ENCODE results near the gene SDHAF1. TPM values are rescaled to one million over a fixed set of nuclear protein-coding genes. Genes with fewer than 3 reads are reported as not detected.

Gene SDHAF1
- total RNA-seq, 1 donor from 2014 or later = 4.6 TPM

DNA sequence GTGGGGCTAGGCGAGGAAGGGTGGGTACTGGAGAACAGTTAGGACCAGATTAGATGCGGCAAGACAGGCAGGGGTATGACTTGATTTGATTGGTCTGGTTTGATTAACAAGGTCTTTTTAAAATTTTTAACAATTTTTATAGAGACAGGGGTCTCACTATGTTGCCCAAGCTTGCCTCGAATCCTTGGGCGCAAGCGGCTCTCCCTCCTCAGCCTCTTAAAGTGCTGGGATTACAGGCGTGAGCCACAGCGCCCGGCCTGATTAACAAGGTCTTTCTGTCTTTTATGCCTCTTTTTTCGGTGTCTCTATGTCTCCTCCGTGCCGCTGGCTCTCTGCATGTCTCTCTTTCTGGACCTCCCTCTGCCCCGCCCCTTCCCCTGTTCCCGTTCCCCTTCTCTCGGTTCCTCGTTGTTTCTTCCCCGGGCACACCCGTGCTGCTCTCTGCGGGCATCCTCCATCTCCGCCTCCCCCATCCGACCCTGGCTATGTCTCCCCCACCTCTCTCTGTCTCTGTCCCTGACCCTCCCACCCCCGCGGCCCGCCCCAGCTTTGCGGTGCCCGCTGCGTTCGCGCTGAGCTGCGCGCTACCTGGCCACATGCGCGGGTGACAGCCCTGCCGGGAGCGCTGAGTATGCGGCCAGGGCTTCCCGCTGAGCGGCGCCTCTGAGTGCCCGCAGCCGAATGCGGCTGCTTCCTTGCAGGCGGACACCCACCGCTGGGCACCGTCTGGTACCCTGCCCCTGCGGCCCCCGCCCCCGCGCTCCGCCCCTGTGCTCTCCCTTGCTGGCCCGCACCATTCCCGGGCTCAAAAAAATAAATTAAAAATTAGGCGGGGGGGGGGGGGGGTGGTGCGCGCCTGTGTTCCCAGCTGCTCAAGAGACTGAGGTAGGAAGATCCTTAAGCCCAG is 8.1 kb upstream of the SDHAF1 start:
- Histone ChIP-seq H2AFZ (replicated peaks) (peak overlapping the region; percentile 65), H3K79me2 (ENCODE audit: low read depth) (no peaks in the 10 kb centered on the region), H3K36me3 (no peaks in the 10 kb centered on the region), H3K4me2 (peak overlapping the region; percentile 95), H3K4me1 (no peaks in the 10 kb centered on the region), H3K4me3 (peak overlapping the region; percentile 54), H3K9ac (no peak overlapping the region), H3F3A (ENCODE audit: low read depth) (peaks cover 18% of the 10 kb centered on the region), H3K27ac (no peak overlapping the region), H3K9me3 (ENCODE audit: low read depth) (no peaks in the 10 kb centered on the region), H3K27me3 (peaks cover 74% of the 10 kb centered on the region), H4K20me1 (ENCODE audit: low read depth) (no peaks in the 10 kb centered on the region)
- H3K4me1 Mint-ChIP-seq = peaks cover 6% of the 10 kb centered on the region
- peak; percentile 76 for DNase-seq (ENCODE audit: low spot score)
- peaks cover 35% of the 10 kb centered on the region for H3K27me3 Mint-ChIP-seq (ENCODE audit: insufficient read depth, low read depth)
- H3K36me3 Mint-ChIP-seq = no peaks in the 10 kb centered on the region
- TF ChIP-seq EZH2phosphoT487 (IDR thresholded peaks at IDR 0.05) (no peak), EZH2 (IDR thresholded peaks at IDR 0.05) (no peak)
- TF ChIP-seq, protein P1, sequence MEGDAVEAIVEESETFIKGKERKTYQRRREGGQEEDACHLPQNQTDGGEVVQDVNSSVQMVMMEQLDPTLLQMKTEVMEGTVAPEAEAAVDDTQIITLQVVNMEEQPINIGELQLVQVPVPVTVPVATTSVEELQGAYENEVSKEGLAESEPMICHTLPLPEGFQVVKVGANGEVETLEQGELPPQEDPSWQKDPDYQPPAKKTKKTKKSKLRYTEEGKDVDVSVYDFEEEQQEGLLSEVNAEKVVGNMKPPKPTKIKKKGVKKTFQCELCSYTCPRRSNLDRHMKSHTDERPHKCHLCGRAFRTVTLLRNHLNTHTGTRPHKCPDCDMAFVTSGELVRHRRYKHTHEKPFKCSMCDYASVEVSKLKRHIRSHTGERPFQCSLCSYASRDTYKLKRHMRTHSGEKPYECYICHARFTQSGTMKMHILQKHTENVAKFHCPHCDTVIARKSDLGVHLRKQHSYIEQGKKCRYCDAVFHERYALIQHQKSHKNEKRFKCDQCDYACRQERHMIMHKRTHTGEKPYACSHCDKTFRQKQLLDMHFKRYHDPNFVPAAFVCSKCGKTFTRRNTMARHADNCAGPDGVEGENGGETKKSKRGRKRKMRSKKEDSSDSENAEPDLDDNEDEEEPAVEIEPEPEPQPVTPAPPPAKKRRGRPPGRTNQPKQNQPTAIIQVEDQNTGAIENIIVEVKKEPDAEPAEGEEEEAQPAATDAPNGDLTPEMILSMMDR (IDR thresholded peaks at IDR 0.05) = no peak
- H3K27ac Mint-ChIP-seq = no peak overlapping the region
- H3K9me3 Mint-ChIP-seq = peaks cover 3% of the 10 kb centered on the region
- H3K4me3 Mint-ChIP-seq = peak overlapping the region; percentile 89

DNA sequence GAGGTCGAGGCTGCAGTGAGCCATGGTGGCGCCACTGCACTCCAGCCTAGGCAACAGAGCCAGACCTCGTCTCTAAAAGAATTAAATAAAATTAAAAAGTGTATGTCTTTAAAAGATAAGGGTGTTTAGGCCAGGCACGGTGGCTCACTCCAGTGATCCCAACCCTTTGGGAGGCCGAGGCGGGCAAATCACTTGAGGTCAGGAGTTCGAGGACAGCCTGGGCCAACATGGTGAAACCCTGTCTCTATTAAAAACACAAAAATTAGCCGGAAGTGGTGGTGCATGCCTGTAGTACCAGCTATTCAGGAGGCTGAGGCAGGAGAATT is 7.5 kb upstream of the SDHAF1 start:
- H3K9me3 ChIP-seq (ENCODE audit: low read depth) = no peaks in the 10 kb centered on the region
- Mint-ChIP-seq H3K4me1 (peaks cover 6% of the 10 kb centered on the region), H3K27ac (no peak overlapping the region), H3K27me3 (ENCODE audit: insufficient read depth, low read depth) (peaks cover 32% of the 10 kb centered on the region), H3K9me3 (peaks cover 3% of the 10 kb centered on the region), H3K36me3 (no peaks in the 10 kb centered on the region), H3K4me3 (peak overlapping the region; percentile 89)
- H3K4me2 ChIP-seq = peak overlapping the region; percentile 95
- no peaks in the 10 kb centered on the region for H4K20me1 ChIP-seq (ENCODE audit: low read depth)
- peaks cover 18% of the 10 kb centered on the region for H3F3A ChIP-seq (ENCODE audit: low read depth)
- no peaks in the 10 kb centered on the region for H3K36me3 ChIP-seq
- no peak for DNase-seq (ENCODE audit: low spot score)
- no peak overlapping the region for H2AFZ ChIP-seq (replicated peaks)
- H3K9ac ChIP-seq = no peak overlapping the region
- no peaks in the 10 kb centered on the region for H3K4me1 ChIP-seq
- TF ChIP-seq, protein P1 (IDR thresholded peaks at IDR 0.05) = no peak
- TF ChIP-seq EZH2 (IDR thresholded peaks at IDR 0.05) (no peak), EZH2phosphoT487 (IDR thresholded peaks at IDR 0.05) (no peak)
- H3K4me3 ChIP-seq = peak overlapping the region; percentile 54
- no peak overlapping the region for H3K27ac ChIP-seq
- H3K27me3 ChIP-seq = peaks cover 68% of the 10 kb centered on the region
- H3K79me2 ChIP-seq (ENCODE audit: low read depth) = no peaks in the 10 kb centered on the region

DNA sequence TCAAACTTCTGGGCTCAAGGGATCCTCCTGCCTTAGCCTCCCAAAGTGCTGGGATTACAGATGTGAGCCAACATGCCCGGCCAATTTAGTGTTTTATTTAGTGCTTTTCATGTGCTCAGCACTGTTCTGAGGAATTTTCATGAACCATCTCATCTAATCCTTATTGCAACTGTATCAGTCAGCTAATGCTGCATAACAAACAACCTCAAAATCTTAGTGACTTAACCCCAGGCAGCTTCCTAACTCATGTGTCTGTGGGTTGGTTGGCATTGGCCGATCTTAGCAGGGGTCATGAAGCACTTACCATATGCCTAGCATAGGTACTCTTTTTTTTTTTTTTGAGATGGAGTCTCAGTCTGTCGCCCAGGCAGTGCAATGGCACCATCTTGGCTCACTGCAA is 6.2 kb upstream of the SDHAF1 start:
- TF ChIP-seq, protein P1 (IDR thresholded peaks at IDR 0.05) = no peak
- TF ChIP-seq EZH2phosphoT487 (IDR thresholded peaks at IDR 0.05) (no peak), EZH2 (IDR thresholded peaks at IDR 0.05) (no peak)
- Mint-ChIP-seq H3K4me3 (no peak overlapping the region), H3K27ac (no peak overlapping the region), H3K36me3 (no peaks in the 10 kb centered on the region), H3K9me3 (peaks cover 3% of the 10 kb centered on the region), H3K4me1 (peaks cover 13% of the 10 kb centered on the region), H3K27me3 (ENCODE audit: insufficient read depth, low read depth) (peaks cover 32% of the 10 kb centered on the region)
- Histone ChIP-seq H3F3A (ENCODE audit: low read depth) (peaks cover 18% of the 10 kb centered on the region), H4K20me1 (ENCODE audit: low read depth) (no peaks in the 10 kb centered on the region), H3K9me3 (ENCODE audit: low read depth) (no peaks in the 10 kb centered on the region), H3K9ac (no peak overlapping the region), H3K4me2 (no peak overlapping the region), H2AFZ (replicated peaks) (no peak overlapping the region), H3K36me3 (no peaks in the 10 kb centered on the region), H3K27me3 (peaks cover 57% of the 10 kb centered on the region), H3K4me3 (no peak overlapping the region), H3K79me2 (ENCODE audit: low read depth) (no peaks in the 10 kb centered on the region), H3K4me1 (no peaks in the 10 kb centered on the region), H3K27ac (no peak overlapping the region)
- DNase-seq (ENCODE audit: low spot score) = no peak

Data from neural progenitor cell (in vitro differentiated cells).